GM18873 (cell line): ENCODE data around the gene GSTM2.
"Not testable (repeated sequence)": the region's sequence is repeated elsewhere in the genome, so short reads cannot be mapped to it uniquely, and the experiment has no call there.

Source experiments
- ATAC-seq: cut with Tn5 transposase; IDR thresholded peaks from one replicate; pipeline ENCODE4 v1.9.1; 2021; ENCODE audit warnings: mild to moderate bottlenecking, moderate library complexity, moderate number of reproducible peaks; ENCODE audit not compliant: unreplicated experiment, low FRiP score

The GSTM2 gene

GRCh38 chr1:109673861-109674260 is 6.0 kb downstream of the GSTM2 start:
- not testable (repeated sequence) for ATAC-seq

- ATAC-seq, result not testable (repeated sequence)
Observed at GRCh38 chr1:109676683-109677381, 9.0 kb downstream of the GSTM2 start.

- no peak for ATAC-seq
Observed at GRCh38 chr1:109677459-109677858, 9.6 kb downstream of the GSTM2 start.

GRCh38 chr1:109678637-109679036 is 10.8 kb downstream of the GSTM2 start:
- ATAC-seq, result not testable (repeated sequence)

- not testable (repeated sequence) for ATAC-seq
Observed at GRCh38 chr1:109684777-109685176, 16.9 kb downstream of the GSTM2 start.

GRCh38 chr1:109685399-109685798 is 17.5 kb downstream of the GSTM2 start:
- ATAC-seq, result not testable (repeated sequence)

GRCh38 chr1:109685890-109686289 is 18.0 kb downstream of the GSTM2 start:
- ATAC-seq, result not testable (repeated sequence)

GRCh38 chr1:109687109-109687508 is 19.3 kb downstream of the GSTM2 start:
- ATAC-seq, result not testable (repeated sequence)

- peak; percentile 94 for ATAC-seq
Observed at GRCh38 chr1:109687641-109688499, 20.0 kb downstream of the GSTM2 start, which contains the start of gene GSTM1. Gene GSTM1, plus strand, starts transcription at chr1:109687817. Its CDS starts 57 bp downstream, at chr1:109687874.

- no peak for ATAC-seq
Observed at GRCh38 chr1:109689844-109690405, 22.1 kb downstream of the GSTM2 start.

- ATAC-seq, result no peak
Observed at GRCh38 chr1:109691759-109692158, 23.9 kb downstream of the GSTM2 start.

GRCh38 chr1:109694400-109694799 is 26.5 kb downstream of the GSTM2 start:
- ATAC-seq, result not testable (repeated sequence)

GRCh38 chr1:109695138-109695537 is 27.3 kb downstream of the GSTM2 start:
- not testable (repeated sequence) for ATAC-seq

- ATAC-seq, result no peak
Observed at GRCh38 chr1:109697066-109697465, 29.2 kb downstream of the GSTM2 start.

- ATAC-seq, result not testable (repeated sequence)
Observed at GRCh38 chr1:109697861-109698260, 30.0 kb downstream of the GSTM2 start.

- ATAC-seq, result not testable (repeated sequence)
Observed at GRCh38 chr1:109702940-109703339, 35.1 kb downstream of the GSTM2 start.

- ATAC-seq, result no peak
Observed at GRCh38 chr1:109704173-109704572, 36.3 kb downstream of the GSTM2 start.

- no peak for ATAC-seq
Observed at GRCh38 chr1:109705411-109705810, 37.6 kb downstream of the GSTM2 start.

GRCh38 chr1:109708949-109709348 is 41.1 kb downstream of the GSTM2 start:
- not testable (repeated sequence) for ATAC-seq

GRCh38 chr1:109709822-109710221 is 42.0 kb downstream of the GSTM2 start:
- not testable (repeated sequence) for ATAC-seq
